Stimulated activated CD8-positive, alpha-beta memory T cell treated with anti-CD3 and anti-CD28 coated beads, Interleukin-12 subunit alpha, Interleukin-12 subunit beta, amount 100 ng/mL, for 24 hours (primary cell): Measurements from ENCODE around the gene DEUP1.

Source experiments
- DNase-seq: peaks from one replicate; pipeline ENCODE4 v3.0.0-alpha.2; 2020; ENCODE audit errors: extremely low read depth

The DEUP1 gene

GRCh38 chr11:93477684-93478234, 147.2 kb downstream of the DEUP1 start:
- no peak for DNase-seq

GRCh38 chr11:93478841-93479240, 148.3 kb downstream of the DEUP1 start:
- DNase-seq = no peak

GRCh38 chr11:93480256-93480655, 149.7 kb downstream of the DEUP1 start:
- no peak for DNase-seq

- DNase-seq = no peak
These were observed 150.2 kb downstream of the DEUP1 start for GRCh38 chr11:93480756-93481155.

- no peak for DNase-seq
These were observed 150.7 kb downstream of the DEUP1 start for GRCh38 chr11:93481279-93481678.

GRCh38 chr11:93481696-93482095, 151.2 kb downstream of the DEUP1 start:
- DNase-seq = no peak

GRCh38 chr11:93482556-93482955, 152.0 kb downstream of the DEUP1 start:
- no peak for DNase-seq

GRCh38 chr11:93484716-93485115, 154.2 kb downstream of the DEUP1 start:
- DNase-seq = no peak

GRCh38 chr11:93485983-93486382, 155.4 kb downstream of the DEUP1 start:
- DNase-seq = no peak

- DNase-seq = no peak
These were observed 156.5 kb downstream of the DEUP1 start for GRCh38 chr11:93487032-93487483.
